ENCODE measurements around the gene CALR.
"Not testable (repeated sequence)": the region's sequence is repeated elsewhere in the genome, so short reads cannot be mapped to it uniquely, and the experiment has no call there.

Gene CALR

DNA sequence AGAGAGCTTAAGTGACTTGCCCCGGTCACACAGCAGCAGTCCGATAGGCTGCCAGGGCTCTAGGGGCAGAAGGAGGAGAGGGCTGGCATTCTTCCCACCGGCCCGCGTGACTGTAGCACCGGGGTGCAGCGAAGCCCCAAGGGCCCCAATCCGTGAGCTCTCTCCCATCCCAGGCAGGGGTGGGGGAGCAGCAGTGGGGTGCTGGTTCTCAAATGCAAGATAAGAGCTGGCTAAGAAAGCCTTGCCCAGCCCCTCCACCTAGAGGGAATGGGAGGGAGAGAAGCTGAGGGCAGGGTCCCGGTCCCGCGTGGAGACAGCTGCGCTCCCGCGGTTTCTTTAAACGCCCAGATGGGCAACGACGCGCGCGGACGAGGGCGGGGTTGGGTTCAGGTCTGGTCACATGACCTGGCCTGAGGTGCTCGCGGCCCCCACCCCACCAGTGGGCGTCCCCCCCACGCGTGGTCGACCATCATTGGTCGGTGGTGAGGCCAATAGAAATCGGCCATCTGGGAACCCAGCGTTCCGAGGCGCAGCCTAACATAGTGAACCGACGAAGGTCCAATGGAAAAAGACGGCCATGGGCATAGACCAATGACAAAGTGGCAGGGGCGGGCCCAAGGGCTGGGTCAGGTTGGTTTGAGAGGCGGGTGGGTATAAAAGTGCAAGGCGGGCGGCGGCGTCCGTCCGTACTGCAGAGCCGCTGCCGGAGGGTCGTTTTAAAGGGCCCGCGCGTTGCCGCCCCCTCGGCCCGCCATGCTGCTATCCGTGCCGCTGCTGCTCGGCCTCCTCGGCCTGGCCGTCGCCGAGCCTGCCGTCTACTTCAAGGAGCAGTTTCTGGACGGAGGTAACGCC is at the start of gene CALR:
CALR (plus strand) TSS at position 683 of the 852 bp plus-strand sequence; CDS start at position 754, 71 bp downstream.
- peak; percentile 99 for DNase-seq
- ATAC-seq = peak; percentile 92

DNA sequence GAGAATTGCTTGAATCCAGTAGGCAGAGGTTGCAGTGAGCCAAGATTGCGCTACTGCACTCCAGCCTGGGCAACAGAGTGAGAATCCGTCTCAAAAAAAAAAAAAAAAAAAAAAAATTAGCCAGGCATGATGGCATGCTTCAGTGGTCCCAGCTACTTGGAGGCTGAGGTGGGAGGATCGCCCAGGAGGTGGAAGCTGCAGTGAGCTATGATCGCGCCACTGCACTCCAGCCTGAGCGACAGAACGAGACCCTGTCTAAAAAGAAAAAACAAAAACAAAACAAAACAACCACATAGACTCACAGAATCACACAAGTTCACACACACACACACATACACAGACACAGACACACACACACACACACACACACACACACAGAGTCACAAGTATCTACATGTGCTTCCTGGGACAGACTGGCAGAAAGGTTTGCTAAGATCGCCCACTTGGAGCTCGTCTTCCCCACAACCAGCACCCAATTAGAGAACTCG is 48.1 kb upstream of the CALR start:
- DNase-seq, ATAC-seq: not testable (repeated sequence)

DNA sequence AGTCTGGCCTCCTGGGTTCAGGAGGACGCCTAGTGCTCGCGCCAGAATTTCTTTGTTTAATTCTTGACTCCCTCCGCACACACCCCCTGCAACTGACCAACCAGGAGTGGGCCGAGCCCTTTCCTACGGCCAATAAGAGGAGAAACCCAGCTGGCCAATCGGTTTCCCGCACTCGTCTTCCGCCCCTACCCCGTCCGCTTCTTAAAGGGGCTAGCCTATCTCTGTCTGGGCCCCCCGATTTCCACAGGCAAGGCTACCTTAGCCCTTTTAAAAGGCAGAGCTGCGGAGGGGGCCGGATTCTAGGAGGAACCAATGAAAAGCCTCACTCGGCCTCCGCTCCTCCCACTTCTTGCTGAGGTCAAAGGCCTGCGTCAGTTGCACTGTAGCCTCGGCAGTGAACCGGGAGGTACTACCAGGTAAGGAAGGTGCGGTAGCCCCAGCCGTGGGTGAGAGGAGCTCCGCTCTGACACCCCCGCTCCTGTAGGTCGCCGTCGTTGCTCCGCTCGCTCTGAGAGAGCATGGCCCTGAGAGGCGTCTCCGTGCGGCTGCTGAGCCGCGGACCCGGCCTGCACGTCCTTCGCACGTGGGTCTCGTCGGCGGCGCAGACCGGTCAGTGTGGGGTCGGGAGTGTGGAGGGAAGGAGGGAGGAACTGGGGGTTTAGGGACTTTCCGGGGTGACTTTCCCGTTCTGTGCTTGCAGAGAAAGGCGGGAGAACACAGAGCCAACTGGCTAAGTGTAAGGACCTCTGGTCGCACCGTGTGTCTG is 47.4 kb upstream of the CALR start, which contains the start of gene GCDH:
GCDH (plus strand) TSS at position 374 of the 766 bp plus-strand sequence; CDS start at position 519, 145 bp downstream.
- peak; percentile 98 for ATAC-seq

DNA sequence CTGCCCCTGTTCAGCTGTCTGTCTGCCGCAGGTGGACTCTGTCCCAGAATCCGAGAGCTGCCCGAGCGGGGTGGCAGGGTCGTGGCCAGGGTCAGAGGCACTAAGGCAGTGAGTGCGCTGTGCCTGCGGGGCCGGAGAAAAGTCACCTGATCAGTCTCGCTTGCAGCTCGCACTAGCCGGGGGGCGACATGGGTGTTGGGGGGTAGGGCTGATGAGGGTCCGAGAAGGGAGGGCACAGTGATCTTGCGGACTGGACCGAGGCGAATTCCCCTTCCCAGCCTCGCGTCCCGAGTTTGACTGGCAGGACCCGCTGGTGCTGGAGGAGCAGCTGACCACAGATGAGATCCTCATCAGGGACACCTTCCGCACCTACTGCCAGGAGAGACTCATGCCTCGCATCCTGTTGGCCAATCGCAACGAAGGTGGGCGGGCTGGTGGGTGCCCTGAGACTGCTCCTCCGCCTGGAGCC is 46.8 kb upstream of the CALR start:
- DNase-seq (peak; percentile 24), ATAC-seq (no peak)

More for the DNA sequence above, 47.4 kb upstream of the CALR start, which contains the start of gene GCDH:
- peak; percentile 94 for DNase-seq

DNA sequence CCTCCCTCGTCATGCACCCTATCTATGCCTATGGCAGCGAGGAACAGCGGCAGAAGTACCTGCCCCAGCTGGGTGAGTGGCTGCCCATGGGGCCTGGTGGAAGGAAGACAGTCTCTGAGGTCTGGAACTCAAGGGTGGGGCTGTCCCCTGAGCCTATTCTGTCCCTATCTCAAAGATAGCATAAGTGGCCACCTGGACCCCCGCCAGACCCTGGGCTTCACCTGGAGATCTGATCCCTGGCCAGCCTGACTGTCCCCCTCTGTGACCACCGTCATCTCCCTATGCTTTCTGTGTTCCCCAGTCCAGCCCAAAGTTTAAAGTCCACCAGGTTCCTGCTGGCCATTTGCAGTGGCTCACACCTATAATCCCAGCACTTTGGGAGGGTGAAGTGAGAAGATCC is 44.8 kb upstream of the CALR start:
- DNase-seq = no peak
- ATAC-seq = no peak

DNA sequence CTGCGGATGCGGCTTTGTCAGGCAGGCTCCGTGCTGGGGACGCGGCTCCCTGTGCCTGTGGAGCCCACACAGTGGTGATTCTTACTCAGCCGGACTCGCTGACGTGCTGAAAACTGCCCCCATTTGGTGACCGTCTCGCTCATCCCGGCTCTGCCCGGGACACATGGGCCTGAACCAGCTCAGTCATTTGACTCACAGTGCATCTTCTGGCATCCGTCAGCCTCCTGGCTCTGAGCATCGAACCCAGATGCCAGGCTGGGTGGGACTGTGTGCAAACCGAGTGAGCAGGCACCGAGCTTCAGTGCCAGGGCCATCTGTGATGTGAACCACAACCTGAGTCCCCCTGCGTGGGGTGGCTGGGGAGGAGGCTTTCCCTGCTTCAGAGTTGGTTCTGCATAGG is 41.9 kb upstream of the CALR start:
- no peak for ATAC-seq
- DNase-seq = no peak

DNA sequence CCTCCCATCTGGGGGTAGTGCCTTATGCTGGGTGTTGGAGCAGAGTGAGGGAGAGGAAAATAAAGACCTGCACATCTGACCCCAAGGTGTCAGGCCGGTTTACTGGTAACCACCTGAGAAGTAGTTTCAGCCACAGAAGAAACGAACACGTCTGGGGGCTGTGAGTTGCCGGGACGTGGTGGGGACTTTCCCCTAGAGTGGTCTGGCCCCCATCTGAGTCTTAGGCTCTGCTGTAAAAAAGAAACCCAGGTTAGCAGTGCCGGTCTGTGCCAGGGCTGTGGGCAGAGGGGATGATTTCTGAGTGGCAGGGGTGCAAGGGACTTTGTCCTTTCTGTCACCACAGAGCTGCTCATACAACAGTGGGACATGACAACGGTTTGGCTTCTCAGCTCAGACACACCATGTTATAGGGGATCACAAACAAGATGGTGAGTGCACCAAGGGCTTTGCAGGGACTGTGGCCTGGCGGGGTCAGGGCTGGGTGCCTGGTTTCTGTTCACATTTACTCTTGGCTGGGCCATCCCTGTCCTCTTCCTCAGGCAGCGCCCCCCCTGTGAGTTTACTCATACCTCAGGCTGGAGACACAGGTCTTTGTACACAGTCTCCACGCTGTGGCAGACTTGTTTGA is 38.4 kb upstream of the CALR start:
- DNase-seq (peak; percentile 44), ATAC-seq (peak; percentile 93)

DNA sequence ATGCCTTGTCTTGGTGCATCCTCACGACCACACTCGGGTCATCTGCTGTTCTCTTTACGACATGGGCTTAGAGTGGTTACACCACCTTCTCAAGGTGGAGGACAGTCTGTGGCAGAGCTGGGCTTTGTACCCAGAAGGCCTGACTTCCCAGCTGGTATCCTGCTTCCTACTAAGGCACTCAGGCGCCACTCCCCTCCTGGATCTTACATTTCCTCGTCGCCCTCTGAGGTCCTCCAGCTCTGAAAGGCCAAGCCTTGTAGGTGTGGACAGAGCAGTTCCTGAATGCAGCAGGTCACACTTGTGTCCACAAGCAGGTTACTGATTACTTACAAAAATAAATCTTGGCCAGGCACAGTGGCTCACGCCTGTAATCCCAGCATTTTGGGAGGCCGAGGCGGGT is 31.2 kb upstream of the CALR start:
- DNase-seq = no peak
- no peak for ATAC-seq

DNA sequence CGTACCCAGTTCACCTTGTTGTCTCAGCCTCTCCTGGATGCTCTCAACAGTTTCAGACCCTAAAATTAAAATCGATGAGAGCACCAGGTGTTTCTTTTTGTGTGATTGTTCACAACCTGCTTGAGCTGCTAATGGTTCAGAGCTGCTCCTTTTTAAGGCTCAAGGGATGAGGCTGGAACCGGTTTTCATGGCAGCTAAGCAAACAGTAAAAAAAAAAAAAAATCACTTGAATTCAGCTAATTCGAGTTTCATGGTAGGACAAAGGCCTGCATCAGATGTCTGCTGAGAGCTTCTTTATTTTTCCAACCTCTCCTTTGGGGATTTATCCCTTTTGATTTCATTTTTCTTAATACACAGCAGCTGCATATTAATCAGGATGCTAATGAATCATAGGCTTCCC is 25.8 kb upstream of the CALR start:
- ATAC-seq (no peak), DNase-seq (no peak)

DNA sequence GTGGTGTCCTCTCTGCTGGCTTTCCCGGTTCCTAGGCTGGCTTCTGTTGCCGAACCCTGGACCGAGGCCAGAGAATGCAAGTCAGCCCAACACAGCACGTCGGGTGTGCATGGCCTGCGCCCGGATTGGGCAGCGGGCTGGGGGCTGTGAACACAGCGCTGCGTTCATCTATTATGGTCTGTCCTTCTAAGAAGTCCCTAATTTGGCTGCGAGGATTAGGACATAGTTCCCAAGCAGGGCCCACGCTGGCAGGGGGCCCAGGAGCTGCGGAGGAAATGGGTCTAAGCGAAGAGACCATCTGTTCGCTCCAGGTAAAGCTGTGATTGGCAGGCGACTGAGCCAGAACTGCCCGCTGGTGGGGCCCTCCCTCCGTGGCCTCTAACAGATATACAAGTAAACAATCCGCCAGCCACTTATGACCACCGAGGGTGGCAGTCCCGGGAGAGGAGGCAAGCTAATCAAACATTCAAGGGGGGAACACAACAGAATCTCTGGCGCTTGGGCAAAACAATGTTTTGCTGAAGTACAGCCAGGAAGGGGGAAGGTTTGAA is 25.3 kb upstream of the CALR start:
- ATAC-seq = no peak

DNA sequence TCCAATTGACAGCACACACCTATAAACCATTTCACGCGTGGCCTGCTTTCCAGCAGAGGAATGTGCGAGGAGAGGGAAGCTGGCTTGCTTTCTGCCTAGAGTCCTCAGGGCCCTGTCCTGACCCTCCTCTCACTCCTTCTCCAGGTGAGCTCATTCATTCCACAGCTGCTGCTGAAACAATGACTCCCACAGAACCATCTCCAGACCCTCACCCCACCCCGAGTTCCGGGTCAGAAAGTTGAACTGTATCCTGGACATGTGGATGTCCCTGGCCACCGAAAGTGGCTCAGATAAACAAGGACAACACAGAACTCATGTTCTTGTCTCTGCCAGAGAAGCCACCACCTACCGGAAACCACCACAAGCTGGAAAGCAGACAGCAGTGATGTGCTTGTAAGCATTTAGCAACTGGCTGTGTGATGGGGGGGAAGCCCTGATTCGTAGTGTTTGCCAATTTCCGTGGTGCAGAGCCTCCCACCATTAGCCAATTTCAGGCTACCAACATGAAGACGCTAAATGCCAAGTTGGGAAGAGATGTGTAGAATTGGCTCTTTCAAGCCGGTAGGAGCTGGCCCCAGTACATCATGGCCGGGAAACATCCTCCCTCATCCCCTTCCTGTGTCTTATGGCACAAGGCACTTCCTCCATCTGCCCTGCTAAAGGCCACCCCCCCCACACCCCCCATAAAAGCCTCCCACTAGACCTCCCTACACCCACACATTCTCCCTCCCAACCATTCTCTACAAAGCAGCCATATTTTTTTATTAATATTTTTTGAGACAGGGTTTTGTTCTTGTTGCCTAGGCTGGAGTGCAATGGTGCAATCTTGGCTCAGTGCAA is 24.3 kb upstream of the CALR start:
- peak; percentile 68 for ATAC-seq
- peak; percentile 55 for DNase-seq

More for the DNA sequence above, 25.3 kb upstream of the CALR start:
- no peak for DNase-seq

DNA sequence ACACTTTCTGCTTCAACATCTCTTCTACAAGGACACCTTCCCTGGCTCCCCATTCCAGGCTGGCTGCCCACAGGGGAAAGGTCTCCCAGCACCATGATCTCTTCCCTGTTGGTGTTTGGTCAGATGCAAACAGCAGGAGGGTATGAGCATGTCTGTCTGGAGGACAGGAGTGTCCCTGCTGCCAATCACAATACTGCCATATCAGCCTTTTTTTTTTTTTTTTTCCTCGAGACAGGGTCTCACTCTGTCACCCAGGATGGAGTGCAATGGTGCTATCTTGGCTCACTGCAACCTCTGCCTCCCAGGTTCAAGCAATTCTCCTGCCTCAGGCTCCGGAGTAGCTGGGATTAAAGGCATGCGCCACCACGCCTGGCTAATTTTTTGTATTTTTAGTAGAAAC is 22.5 kb upstream of the CALR start:
- DNase-seq, ATAC-seq: not testable (repeated sequence)

DNA sequence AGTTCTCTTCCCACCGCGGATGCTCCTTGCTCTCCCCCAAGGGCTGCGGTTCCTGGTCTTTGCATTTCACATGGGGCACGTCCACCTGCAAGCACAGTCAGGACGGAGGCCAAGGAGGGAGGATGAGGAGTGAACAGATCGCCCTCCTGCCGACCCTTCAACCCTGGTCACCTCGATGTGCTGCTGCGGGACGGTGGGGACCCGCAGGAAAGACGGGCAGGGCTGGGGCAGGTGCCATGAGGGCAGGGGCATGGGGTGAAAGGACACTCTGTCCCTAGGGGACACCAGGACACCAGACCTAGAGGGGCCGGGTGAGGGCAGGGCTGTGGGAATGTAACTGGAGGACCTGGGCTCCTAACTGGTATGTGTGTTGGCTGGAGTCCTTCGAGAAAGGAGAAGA is 20.2 kb upstream of the CALR start:
- no peak for DNase-seq
- no peak for ATAC-seq

DNA sequence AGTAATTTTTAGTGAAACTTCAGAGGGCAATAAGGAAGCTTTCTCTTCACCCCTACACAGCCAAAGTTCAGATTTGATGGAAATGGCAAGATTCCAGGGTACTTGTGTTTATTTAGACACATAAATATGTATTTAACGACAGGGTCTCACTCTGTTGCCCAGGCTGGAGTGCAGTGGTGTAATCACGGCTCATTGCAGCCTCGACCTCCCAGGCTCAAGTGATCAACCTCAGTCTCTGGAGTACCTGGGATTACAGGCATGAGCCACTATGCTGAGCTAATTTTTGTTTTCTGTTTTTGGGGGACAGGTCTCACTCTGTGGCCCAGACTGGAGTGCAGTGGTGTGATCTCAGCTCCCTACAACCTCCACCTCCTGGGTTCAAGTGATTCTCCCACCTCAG is 17.4 kb upstream of the CALR start:
- no peak for DNase-seq
- ATAC-seq = no peak

DNA sequence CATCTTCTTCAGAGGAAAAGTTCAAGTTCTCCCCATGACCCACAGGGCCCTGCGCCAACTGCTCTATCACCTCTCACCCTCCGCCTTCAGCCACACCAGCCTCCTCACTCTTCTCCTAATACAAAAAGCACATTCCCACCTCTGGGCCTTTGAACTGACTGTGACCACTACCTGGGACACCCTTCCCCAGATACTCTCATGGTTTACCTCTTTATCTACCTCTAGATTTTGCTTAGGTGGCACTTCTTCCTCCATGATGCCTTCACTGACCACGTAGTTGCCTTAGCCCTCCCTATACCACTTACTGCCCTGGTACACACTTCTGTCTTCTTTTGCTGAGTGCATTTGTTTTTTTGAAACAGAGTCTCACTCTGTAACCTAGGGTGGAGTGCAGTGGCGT is 15.4 kb upstream of the CALR start:
- ATAC-seq (no peak), DNase-seq (no peak)

DNA sequence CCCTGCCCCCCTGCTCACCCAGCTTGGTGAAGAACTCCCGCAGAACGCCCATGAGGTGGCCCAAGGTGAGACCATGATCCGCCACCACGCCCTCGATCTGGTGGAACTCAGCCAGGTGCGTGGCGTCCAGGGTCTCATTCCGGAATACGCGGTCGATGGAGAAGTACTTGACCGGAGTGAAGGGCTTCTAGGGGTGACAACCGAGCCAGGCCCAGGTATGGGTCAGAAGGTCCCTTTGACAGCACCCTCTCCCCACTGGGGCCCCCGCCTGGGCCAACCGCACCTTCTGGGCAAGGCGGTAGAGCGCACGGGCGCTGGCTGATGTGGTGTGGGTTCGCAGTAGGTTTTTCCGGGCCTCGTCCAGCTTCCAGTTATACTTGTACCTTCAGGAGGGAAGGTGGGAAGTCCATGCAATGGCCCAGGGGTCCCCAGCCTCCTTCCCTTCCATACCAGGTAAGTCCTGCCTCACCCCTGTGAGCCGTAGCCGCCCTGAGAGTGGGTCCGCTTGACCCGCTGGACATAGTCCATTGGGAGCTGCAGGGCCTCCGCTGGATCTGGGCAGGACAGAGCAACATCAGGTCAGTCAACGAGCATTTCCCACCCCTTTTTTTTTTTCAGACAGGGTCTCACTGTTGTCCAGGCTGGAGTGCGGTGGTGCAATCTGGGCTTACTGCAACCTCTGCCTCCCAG is 13.6 kb upstream of the CALR start:
- DNase-seq = no peak

DNA sequence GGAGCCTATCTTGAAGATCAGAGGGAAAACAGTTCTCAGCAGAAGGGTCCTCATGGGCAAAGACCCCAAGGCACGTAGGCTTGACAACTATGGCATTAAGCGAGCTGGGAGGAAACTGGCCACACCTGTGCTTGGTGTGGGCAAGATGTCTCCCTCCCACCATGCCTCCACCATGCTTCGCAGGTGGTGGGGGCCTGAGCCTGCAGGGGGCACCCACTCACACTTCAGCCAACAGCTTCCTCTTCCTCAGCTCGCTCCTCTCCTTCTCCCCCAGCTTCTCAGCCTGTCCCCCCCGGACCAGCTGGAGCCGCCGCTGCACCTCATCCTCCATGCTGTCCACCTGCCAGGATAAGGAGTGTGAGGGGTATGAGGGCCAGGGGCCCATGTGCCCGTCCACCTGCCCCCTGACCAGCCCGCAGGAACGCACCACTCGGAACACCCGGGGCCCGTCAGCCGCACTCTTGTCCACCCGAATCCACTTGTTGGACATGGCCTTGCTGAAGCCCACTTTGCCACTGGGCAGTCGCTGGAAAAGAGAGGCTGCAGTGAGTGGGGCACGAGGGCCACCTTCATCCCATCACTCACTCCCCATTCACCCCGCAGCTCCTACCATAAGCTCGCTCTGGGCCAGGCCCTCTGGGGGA is 8.3 kb upstream of the CALR start:
- DNase-seq (no peak), ATAC-seq (no peak)

More for the DNA sequence above, 13.6 kb upstream of the CALR start:
- no peak for ATAC-seq

DNA sequence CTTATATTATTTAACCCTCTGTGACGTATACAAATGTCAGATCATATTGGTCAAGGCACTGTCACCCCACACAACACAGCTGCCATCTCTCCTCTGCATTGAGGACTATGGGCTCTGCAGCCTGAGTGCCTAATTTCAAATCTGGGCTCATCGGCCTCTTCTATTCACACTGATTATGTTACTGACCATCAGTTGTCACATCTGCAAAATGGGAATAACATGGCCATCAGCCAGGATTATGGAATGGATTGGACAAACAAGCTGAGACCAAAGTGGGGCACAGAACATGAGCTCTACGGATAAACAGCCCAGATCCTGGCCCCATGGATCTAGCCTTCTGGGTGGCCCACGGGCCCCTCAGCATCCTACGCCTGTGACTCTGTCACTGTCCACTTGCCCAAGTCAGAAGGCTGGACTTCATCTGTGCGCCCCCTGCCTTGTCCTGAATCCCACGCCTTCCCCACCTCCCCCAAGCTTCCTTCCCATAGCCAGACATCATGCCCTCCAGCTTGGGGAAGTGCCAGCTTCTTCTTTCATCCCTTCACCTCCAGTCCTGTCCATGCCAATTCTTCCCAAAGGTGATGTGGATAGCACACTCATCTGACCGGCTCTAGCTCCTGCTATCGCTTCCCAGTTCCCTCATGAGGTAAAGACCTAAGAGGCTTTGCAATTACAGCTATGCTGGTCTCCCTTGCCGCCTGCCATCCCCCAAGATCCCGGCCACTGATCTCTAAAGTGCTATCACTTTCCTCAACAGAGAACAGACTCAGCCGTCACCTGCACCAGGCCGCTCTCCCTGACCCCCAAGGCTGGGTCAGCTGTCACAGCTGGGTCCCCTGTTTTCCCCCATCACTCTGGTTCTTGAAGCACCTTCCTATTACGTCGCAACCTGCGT is 5.8 kb upstream of the CALR start:
- DNase-seq (no peak), ATAC-seq (no peak)
